Ascending aorta (tissue), 2 donors: ENCODE data around the gene TNFRSF4. TPM values are rescaled to one million over a fixed set of nuclear protein-coding genes. Genes with fewer than 3 reads are reported as not detected.
"Not testable (repeated sequence)": the region's sequence is repeated elsewhere in the genome, so short reads cannot be mapped to it uniquely, and the experiment has no call there.

ENCODE experiments used
- DNase-seq, 2 donors: peaks; one replicate each; pipeline ENCODE4 v3.0.0-alpha.2; 2019; ENCODE audit warnings: low spot score in 2 of 2
- H3K27ac ChIP-seq, 2 donors: fragments of 200-600 bp; sonication (generic); one replicate each; pipeline ENCODE4 v1.5.1; 2016 to 2017; ENCODE audit warnings: mild to moderate bottlenecking in 1 of 2
- H3K27me3 ChIP-seq: fragments of 200-600 bp; sonication (generic); one replicate; pipeline ENCODE4 v1.5.1; 2017
- H3K36me3 ChIP-seq, 2 donors: fragments of 200-600 bp; sonication (generic); one replicate each; pipeline ENCODE4 v1.5.1; 2016
- H3K4me1 ChIP-seq, 2 donors: fragments of 200-600 bp; sonication (generic); one replicate each; pipeline ENCODE4 v1.5.1; 2016 to 2017; ENCODE audit warnings: mild to moderate bottlenecking in 1 of 2
- H3K4me3 ChIP-seq, 2 donors: fragments of 200-600 bp; sonication (generic); one replicate each; pipeline ENCODE4 v1.5.1; 2016 to 2017; ENCODE audit warnings: mild to moderate bottlenecking in 1 of 2
- H3K9me3 ChIP-seq, 2 donors: fragments of 200-600 bp; sonication (generic); one replicate each; pipeline ENCODE4 v1.5.1; 2016
- CTCF ChIP-seq, 3 experiments: fragments of 200-600 bp in 2 of 3; fragments of 450-650 bp in 1 of 3; sonication (generic) in 2 of 3; IDR thresholded peaks; one replicate each; pipeline ENCODE4 v1.5.1; 2016 to 2019; ENCODE audit warnings: antibody characterized with exemption in 3 of 3, mild to moderate bottlenecking in 1 of 3, moderate library complexity in 1 of 3
- intact Hi-C: fragments of 100-400 bp; cut with DNase I; formaldehyde crosslinking; loops from one replicate; pipeline ENCODE4 v1.15.1; 2023
- total RNA-seq: library from RNA; depleted of rRNA; stranded (reverse); fragments of >200 nt; gene quantifications from one replicate; pipeline ENCODE4 v1.1.0, GENCODE V29; 2016

The TNFRSF4 gene
- total RNA-seq, 1 donor from 2014 or later = 4.8 TPM

- H3K9me3 ChIP-seq = no peaks in the 10 kb centered on the region
- H3K27me3 ChIP-seq = no peaks in the 10 kb centered on the region
- H3K36me3 ChIP-seq = no peaks in the 10 kb centered on the region
- intact Hi-C loops = no loop called here
- H3K4me1 ChIP-seq = peaks cover 0 to 7% of the 10 kb centered on the region in 2 donors
- H3K27ac ChIP-seq = no peak overlapping the region
- DNase-seq = no peak
- TF ChIP-seq CTCF (IDR thresholded peaks at IDR 0.05) = no peak
- H3K4me3 ChIP-seq = no peak overlapping the region
These were observed 16.2 kb downstream of the TNFRSF4 start for GRCh38 chr1:1197551-1198422.

DNA sequence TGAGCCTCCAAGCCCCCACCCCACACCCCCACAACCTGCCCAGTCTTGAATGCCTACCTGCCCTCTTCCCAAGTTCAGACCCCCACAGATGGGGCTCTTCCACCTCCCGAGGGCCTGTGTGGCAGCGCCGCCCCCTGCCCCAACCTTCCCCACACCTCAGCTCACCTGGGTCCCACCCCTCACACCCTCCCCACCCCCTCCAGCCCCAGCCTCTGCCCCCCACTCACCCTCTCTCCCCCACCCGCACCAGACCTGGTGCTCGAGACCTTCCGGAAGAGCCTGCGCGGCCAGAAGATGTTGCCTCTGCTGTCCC lies 16.8 kb downstream of the TNFRSF4 start:
- no peaks in the 10 kb centered on the region for H3K27me3 ChIP-seq
- H3K36me3 ChIP-seq = no peaks in the 10 kb centered on the region
- DNase-seq = no peak
- H3K4me3 ChIP-seq = no peak overlapping the region
- peaks cover 0 to 7% of the 10 kb centered on the region in 2 donors for H3K4me1 ChIP-seq
- no peak for TF ChIP-seq CTCF (IDR thresholded peaks at IDR 0.05)
- H3K9me3 ChIP-seq = no peaks in the 10 kb centered on the region
- intact Hi-C loops = no loop called here
- H3K27ac ChIP-seq = no peak overlapping the region

GRCh38 chr1:1196431-1197187 lies 17.3 kb downstream of the TNFRSF4 start:
- peaks cover 0 to 7% of the 10 kb centered on the region in 2 donors for H3K4me1 ChIP-seq
- no peak for TF ChIP-seq CTCF (IDR thresholded peaks at IDR 0.05)
- DNase-seq = no peak

GRCh38 chr1:1195726-1196125 lies 18.2 kb downstream of the TNFRSF4 start:
- H3K9me3 ChIP-seq, H3K4me1 ChIP-seq, H3K27me3 ChIP-seq, DNase-seq, intact Hi-C loops, H3K4me3 ChIP-seq, H3K36me3 ChIP-seq, H3K27ac ChIP-seq: not testable (repeated sequence)

More at GRCh38 chr1:1196431-1197187, 17.3 kb downstream of the TNFRSF4 start:
- H3K27ac ChIP-seq = no peak overlapping the region
- H3K4me3 ChIP-seq = no peak overlapping the region
- no peaks in the 10 kb centered on the region for H3K9me3 ChIP-seq
- intact Hi-C loops = no loop called here
- H3K27me3 ChIP-seq = no peaks in the 10 kb centered on the region
- no peaks in the 10 kb centered on the region for H3K36me3 ChIP-seq

DNA sequence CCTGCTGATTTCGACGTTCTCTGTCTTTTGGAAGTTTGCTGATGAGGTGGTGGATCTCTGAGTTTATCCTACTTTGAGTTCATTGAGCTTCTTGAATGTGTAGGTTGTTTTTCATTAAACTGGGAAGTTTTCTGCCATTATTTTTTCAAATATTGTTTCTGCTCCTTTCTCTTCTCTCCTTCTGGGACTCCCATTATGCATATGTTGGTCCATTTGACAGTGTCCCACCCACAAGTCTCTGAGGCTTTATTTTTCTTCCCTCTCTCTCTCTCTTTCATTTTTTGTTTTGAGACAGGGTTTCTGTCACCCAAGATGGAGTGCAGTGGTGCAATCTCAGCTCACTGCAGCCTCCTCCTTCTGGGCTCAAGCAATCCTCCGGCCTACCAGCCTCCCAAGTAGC lies 19.2 kb downstream of the TNFRSF4 start:
- Histone ChIP-seq H3K9me3 (no peaks in the 10 kb centered on the region), H3K36me3 (no peaks in the 10 kb centered on the region)
- TF ChIP-seq CTCF (IDR thresholded peaks at IDR 0.05) = no peak

DNA sequence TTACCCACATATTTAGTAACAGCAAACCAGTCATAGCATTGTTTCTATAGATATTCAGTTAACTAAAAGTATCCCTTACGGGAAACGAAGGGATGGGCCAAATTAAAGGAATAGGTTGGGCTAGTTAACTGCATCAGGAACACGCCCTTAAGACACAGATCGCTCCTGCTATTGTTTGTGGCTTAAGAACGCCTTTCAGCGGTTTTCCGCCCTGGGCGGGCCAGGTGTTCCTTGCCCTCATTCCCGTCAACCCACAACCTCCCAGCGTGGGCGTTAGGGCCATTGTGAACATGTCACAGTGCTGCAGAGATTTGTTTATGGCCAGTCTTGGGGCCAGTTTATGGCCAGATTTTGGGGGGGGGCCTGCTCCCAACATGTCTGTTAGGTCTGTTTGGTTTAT lies 22.2 kb downstream of the TNFRSF4 start:
- intact Hi-C loops = no loop called here
- TF ChIP-seq CTCF (IDR thresholded peaks at IDR 0.05) = no peak
- Histone ChIP-seq H3K27ac (no peak overlapping the region), H3K27me3 (no peaks in the 10 kb centered on the region), H3K4me3 (no peak overlapping the region), H3K4me1 (no peaks in the 10 kb centered on the region), H3K9me3 (no peaks in the 10 kb centered on the region), H3K36me3 (no peaks in the 10 kb centered on the region)
- DNase-seq = no peak

More for the DNA sequence above, 19.2 kb downstream of the TNFRSF4 start:
- DNase-seq = no peak
- Histone ChIP-seq H3K4me3 (no peak overlapping the region), H3K27ac (no peak overlapping the region), H3K27me3 (no peaks in the 10 kb centered on the region), H3K4me1 (no peaks in the 10 kb centered on the region)
- intact Hi-C loops = no loop called here
